GM13977 (cell line): Measurements from ENCODE around the gene ZNF24.

Source experiments
- DNase-seq: peaks from one replicate; pipeline ENCODE4 v3.0.0; 2012; ENCODE audit warnings: low spot score
- in situ Hi-C: fragments of 300-500 bp; cut with MboI; formaldehyde crosslinking; loops from one replicate; pipeline ENCODE4 v1.12.0; 2022; ENCODE audit warnings: low sequenced_read_pairs, low pct_unique_long_range_greater_than_20kb, mixed read lengths, inconsistent platforms; ENCODE audit not compliant: unreplicated experiment
- TF ChIP-seq, protein P1 (sequence below): IDR thresholded peaks from 2 replicates; pipeline ENCODE4 v1.5.1; 2012; ENCODE audit warnings: mild to moderate bottlenecking, control low read depth; ENCODE audit not compliant: insufficient read depth; ENCODE audit errors: extremely low read depth, missing control alignments

The ZNF24 gene

DNA sequence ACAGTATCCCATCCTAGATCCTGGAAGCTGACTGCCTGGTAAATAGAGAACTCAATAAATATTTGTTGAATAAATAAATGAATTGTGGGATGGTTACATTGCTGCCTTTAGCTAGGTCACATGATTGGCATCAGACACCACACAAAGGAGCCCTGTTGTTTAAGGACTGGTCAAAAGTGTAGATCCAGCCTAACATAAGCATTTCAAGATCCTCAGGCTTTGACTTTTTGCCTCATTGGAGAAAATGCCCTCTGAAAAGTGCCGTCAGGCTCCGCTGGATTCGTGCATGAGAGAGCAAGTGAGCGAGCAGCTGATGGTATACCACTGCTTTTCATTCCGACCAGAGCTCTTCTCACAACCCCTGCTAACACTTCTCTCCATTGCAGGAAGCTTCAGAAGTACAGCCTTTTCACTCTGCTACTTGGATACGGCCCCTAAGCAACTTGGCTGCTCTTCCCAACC is 1.3 kb upstream of the ZNF24 start:
- DNase-seq, result peak; percentile 33
- in situ Hi-C loops, result no loop called here

DNA sequence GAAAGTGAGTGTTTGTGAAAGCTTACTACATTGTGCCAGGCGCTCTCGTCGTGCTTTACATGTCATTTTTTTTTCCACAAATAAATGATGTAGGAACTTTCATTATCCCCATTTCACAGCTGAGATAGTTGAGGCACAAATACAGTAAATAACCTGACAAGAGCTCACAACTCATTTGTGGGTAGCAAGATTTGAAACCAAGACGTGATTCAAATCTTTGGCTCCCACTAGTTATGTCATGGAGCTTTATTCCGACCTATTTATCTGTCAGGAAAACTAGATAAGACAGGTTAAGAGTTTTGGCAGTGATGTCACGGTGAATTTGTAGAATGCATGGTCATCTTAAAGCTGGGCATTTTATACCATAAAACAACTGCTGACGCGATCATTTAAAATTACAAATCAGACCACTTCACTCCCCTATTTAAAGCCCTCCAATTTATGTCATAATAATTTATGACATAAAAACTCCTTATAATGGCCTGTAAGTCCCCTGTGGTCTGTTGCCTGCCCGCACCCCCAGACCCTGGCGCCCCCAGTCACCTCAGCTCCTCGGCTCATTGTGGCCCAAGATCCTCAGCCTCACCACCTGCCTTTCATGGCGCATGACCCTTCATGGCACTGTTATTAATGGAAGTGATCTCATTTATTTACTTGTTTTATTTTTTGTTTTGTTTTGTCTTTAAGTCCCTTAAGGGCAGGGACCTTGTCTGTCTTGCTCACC is 678 bp upstream of the ZNF24 start:
- DNase-seq, result no peak
- TF ChIP-seq, protein P1, sequence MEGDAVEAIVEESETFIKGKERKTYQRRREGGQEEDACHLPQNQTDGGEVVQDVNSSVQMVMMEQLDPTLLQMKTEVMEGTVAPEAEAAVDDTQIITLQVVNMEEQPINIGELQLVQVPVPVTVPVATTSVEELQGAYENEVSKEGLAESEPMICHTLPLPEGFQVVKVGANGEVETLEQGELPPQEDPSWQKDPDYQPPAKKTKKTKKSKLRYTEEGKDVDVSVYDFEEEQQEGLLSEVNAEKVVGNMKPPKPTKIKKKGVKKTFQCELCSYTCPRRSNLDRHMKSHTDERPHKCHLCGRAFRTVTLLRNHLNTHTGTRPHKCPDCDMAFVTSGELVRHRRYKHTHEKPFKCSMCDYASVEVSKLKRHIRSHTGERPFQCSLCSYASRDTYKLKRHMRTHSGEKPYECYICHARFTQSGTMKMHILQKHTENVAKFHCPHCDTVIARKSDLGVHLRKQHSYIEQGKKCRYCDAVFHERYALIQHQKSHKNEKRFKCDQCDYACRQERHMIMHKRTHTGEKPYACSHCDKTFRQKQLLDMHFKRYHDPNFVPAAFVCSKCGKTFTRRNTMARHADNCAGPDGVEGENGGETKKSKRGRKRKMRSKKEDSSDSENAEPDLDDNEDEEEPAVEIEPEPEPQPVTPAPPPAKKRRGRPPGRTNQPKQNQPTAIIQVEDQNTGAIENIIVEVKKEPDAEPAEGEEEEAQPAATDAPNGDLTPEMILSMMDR, result no peak
- in situ Hi-C loops, result no loop called here

More for the DNA sequence above, 1.3 kb upstream of the ZNF24 start:
- TF ChIP-seq, protein P1, result no peak

DNA sequence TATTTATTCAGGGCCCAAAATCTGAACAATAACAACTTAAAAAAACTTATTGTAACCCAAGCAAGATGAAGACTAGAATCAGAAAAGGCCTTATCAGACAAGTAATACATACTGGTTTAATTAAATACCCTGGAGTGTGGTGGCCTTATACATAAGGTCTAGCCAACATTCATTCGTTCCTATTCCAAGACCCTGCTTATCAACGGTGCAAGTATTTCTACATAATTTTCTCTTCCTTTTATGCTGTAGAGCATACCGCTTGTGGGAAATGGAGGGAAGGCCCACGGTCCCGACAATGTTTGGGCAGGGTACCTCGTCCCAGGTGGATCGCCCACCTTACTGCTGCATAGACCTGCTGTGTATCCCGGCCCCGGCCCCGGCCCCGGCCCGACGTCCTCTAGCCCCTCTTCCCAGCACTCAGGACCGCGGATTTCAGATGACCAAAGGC is 708 bp downstream of the ZNF24 start:
- TF ChIP-seq, protein P1, result no peak
- in situ Hi-C loops, result no loop called here
- no peak for DNase-seq

- TF ChIP-seq, protein P1, result no peak
- in situ Hi-C loops, result no loop called here
Observed at GRCh38 chr18:35337286-35337685, 6.9 kb downstream of the ZNF24 start.

DNA sequence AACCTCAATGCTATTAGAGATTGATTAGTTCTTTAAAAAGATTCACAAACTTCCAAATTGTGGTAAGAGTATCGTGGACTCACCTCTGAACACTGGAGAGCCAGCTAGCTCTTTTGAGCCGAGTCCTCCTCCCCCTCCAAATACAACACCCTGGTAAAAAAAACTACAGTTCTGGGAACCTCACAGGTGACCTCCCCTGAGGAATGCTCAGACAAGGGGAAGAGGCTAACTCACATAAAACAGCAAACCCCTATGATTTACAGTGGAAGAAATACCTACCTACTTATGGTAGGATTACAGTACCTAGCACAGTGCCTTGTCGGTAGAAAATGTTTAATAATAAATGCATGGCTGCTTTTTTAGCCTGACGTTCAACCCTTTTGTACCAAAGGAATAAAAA is 8.4 kb downstream of the ZNF24 start:
- TF ChIP-seq, protein P1, result no peak
- DNase-seq, result no peak
- in situ Hi-C loops, result no loop called here

More at GRCh38 chr18:35337286-35337685, 6.9 kb downstream of the ZNF24 start:
- DNase-seq, result no peak

DNA sequence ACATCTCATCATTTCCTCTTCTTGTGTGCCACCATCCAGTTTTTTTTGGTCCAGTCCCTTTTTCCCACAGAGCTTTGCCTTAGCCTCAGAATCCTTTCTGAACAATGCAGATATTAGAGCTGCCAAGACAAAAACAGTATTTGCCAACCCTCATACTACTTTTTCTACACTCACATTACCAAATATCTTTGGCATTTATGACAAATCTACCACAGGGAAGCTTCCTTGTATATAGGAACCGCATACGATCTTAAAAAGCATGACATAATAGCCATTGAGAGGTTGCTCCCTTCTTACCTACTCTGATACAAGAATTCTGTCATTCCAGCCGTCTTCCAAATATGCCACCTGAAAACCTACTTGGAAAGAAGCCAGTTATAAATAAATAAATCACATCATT is 9.4 kb downstream of the ZNF24 start:
- TF ChIP-seq, protein P1, result no peak
- DNase-seq, result no peak
- in situ Hi-C loops, result no loop called here

DNA sequence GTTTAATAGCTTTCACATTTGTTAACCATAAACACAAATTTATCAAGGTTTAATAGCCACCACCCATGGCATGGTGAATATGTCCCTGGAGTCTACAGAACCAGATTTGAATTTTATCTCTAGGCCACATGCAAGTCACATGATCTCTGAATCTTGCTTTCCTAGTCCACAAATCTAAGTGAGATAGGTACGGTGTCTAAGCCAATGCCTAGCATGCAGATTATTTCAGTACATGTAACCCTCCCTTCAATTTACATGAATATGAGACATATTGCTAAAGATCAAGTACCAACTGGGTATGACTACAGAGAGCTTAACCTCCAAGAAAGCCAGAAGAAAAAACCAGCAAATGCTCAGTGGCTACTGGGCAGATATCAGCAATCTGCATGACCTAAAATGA is 10.0 kb downstream of the ZNF24 start:
- DNase-seq, result no peak
- TF ChIP-seq, protein P1, result no peak
- in situ Hi-C loops, result no loop called here
